Stomach (tissue), 9 donors: Measurements from ENCODE around the gene PI4KB. TPM values are rescaled to one million over a fixed set of nuclear protein-coding genes. Genes with fewer than 3 reads are reported as not detected.
"Not testable (repeated sequence)": the region's sequence is repeated elsewhere in the genome, so short reads cannot be mapped to it uniquely, and the experiment has no call there.

Source experiments
- DNase-seq, 2 donors: peaks; one replicate each; pipeline versions ENCODE4 v3.0.0 to v3.0.0-alpha.2; 2013 to 2019
- H3K27ac ChIP-seq, 5 donors: fragments of 200-600 bp in 4 of 5; sonication (generic) in 4 of 5; one replicate each; pipeline ENCODE4 v1.5.1; 2013 to 2019; ENCODE audit warnings: mild to moderate bottlenecking in 1 of 5, moderate library complexity in 1 of 5
- H3K27me3 ChIP-seq, 3 donors: fragments of 200-600 bp; sonication (generic); one replicate each; pipeline ENCODE4 v1.5.1; 2017 to 2019; ENCODE audit warnings: mixed run types in 1 of 3
- H3K36me3 ChIP-seq, 4 donors: fragments of 200-600 bp; sonication (generic); 1 replicate in 3 of 4; 2 replicates in 1 of 4; pipeline ENCODE4 v1.5.1; 2016 to 2019
- H3K4me1 ChIP-seq, 4 donors: fragments of 200-600 bp; sonication (generic); one replicate each; pipeline ENCODE4 v1.5.1; 2016 to 2019
- H3K4me3 ChIP-seq, 4 donors: fragments of 200-600 bp; sonication (generic) in 3 of 4; one replicate each; pipeline ENCODE4 v1.5.1; 2016 to 2019; ENCODE audit warnings: mild to moderate bottlenecking in 1 of 4
- H3K9me3 ChIP-seq, 4 donors: fragments of 200-600 bp; sonication (generic); one replicate each; pipeline ENCODE4 v1.5.1; 2016 to 2019
- CTCF ChIP-seq, 7 experiments: fragments of 450-650 bp in 4 of 7; fragments of 200-600 bp in 3 of 7; sonication (generic) in 3 of 7; IDR thresholded peaks; one replicate each; pipeline ENCODE4 v1.5.1; 2016 to 2019; ENCODE audit warnings: antibody characterized with exemption in 7 of 7, control low read depth in 2 of 7, mild to moderate bottlenecking in 1 of 7
- EP300 ChIP-seq: sonication (generic); formaldehyde crosslinking; IDR thresholded peaks from one replicate; pipeline ENCODE4 v1.6.1; 2017; ENCODE audit warnings: antibody characterized with exemption
- POLR2A ChIP-seq, 4 donors: fragments of 450-650 bp; IDR thresholded peaks; one replicate each; pipeline ENCODE4 v1.6.1; 2016; ENCODE audit warnings: antibody characterized with exemption in 4 of 4, control low read depth in 2 of 4, mild to moderate bottlenecking in 1 of 4, moderate library complexity in 1 of 4
- POLR2AphosphoS5 ChIP-seq, 3 donors: sonication (generic); formaldehyde crosslinking; IDR thresholded peaks; one replicate each; pipeline ENCODE4 v1.6.1; 2016; ENCODE audit warnings: antibody characterized with exemption in 3 of 3
- WGBS, 5 donors: extraction: QIAGEN DNeasy Blood & Tissue Kit in 3 of 5; methylation state at CpG; one replicate each; pipeline versions ENCODE4 v1.1.5 to v1.1.7; 2013 to 2018; 5-methylcytosine and 5-hydroxymethylcytosine counted together
- intact Hi-C: fragments of 100-400 bp; cut with DNase I; formaldehyde crosslinking; loops from one replicate; pipeline ENCODE4 v1.15.1; 2023; ENCODE audit warnings: low total_unique reads
- polyA plus RNA-seq, 3 donors: library from polyadenylated mRNA; stranded (reverse); fragments of 200-250 nt; gene quantifications; one replicate each; pipeline ENCODE4 v1.2.3, GENCODE V29; 2013
- total RNA-seq, 5 donors: library from RNA; depleted of rRNA; stranded (reverse); fragments of >200 nt; gene quantifications; one replicate each; pipeline versions ENCODE4 v1.1.0 to v1.2.3, GENCODE V29; 2014 to 2016
- donor health status: healthy with polysubstance abuse.
- donor health status: Bipolar disorder and iron deficiency.
- donor health status: healthy.

The PI4KB gene
- total and polyA plus RNA-seq, 8 donors = 24.1 to 187 (median 45.3) TPM

GRCh38 chr1:151356696-151357095 is 29.5 kb upstream of the PI4KB start:
- Histone ChIP-seq H3K4me3 (no peak overlapping the region), H3K9me3 (no peaks in the 10 kb centered on the region), H3K36me3 (no peaks in the 10 kb centered on the region), H3K27me3 (no peaks in the 10 kb centered on the region), H3K27ac (no peak overlapping the region), H3K4me1 (no peaks in the 10 kb centered on the region)
- intact Hi-C loops = no loop called here
- TF ChIP-seq POLR2AphosphoS5 (IDR thresholded peaks at IDR 0.05) = no peak
- no peak for TF ChIP-seq POLR2A (IDR thresholded peaks at IDR 0.05)
- TF ChIP-seq EP300 = no peak
- no peak for TF ChIP-seq CTCF (IDR thresholded peaks at IDR 0.05)
- WGBS, 5 donors = 48 to 64% (median 52%) methylated on average over 2 of the region's 2 CpGs
- no peak for DNase-seq

- intact Hi-C loops = no loop called here
- 73 to 81% (median 76%) methylated on average over 6 of the region's 6 CpGs for WGBS, 5 donors
Observed at GRCh38 chr1:151352021-151352718, 25.0 kb upstream of the PI4KB start.

GRCh38 chr1:151350323-151350722 is 23.1 kb upstream of the PI4KB start:
- H3K27me3 ChIP-seq, H3K36me3 ChIP-seq, H3K27ac ChIP-seq, H3K9me3 ChIP-seq, intact Hi-C loops, DNase-seq, H3K4me3 ChIP-seq: not testable (repeated sequence)
- WGBS, 5 donors = 91 to 96% (median 95%) methylated on average over 9 of the region's 9 CpGs
- H3K4me1 ChIP-seq = peaks cover 12 to 18% (median 15%) of the 10 kb centered on the region in 4 donors

More at GRCh38 chr1:151352021-151352718, 25.0 kb upstream of the PI4KB start:
- no peak for TF ChIP-seq POLR2AphosphoS5 (IDR thresholded peaks at IDR 0.05)
- no peak for TF ChIP-seq EP300
- TF ChIP-seq POLR2A (IDR thresholded peaks at IDR 0.05) = no peak
- TF ChIP-seq CTCF (IDR thresholded peaks at IDR 0.05) = no peak
- Histone ChIP-seq H3K4me1 (peaks cover 4 to 6% (median 5%) of the 10 kb centered on the region in 4 donors), H3K4me3 (no peak overlapping the region), H3K36me3 (no peaks in the 10 kb centered on the region), H3K9me3 (peaks cover 0 to 7% (median 4%) of the 10 kb centered on the region in 4 donors), H3K27ac (no peak overlapping the region), H3K27me3 (no peaks in the 10 kb centered on the region)
- DNase-seq = peak in 1 of 2 donors; percentile 53

GRCh38 chr1:151347523-151348246 is 20.5 kb upstream of the PI4KB start:
- TF ChIP-seq POLR2AphosphoS5 (IDR thresholded peaks at IDR 0.05) = no peak
- no peak for TF ChIP-seq POLR2A (IDR thresholded peaks at IDR 0.05)
- TF ChIP-seq EP300 = no peak
- TF ChIP-seq CTCF (IDR thresholded peaks at IDR 0.05) = no peak
- Histone ChIP-seq H3K9me3 (peaks cover 0 to 7% (median 4%) of the 10 kb centered on the region in 4 donors), H3K36me3 (peaks cover 19 to 26% (median 25%) of the 10 kb centered on the region in 4 donors), H3K27ac (peak overlapping the region; percentile 63 to 95 (median 94)), H3K27me3 (no peaks in the 10 kb centered on the region), H3K4me3 (peak overlapping the region; percentile 59 to 67 (median 66)), H3K4me1 (peaks cover 12 to 28% (median 19%) of the 10 kb centered on the region in 4 donors)
- WGBS, 5 donors = 25 to 31% (median 30%) methylated on average over 12 of the region's 12 CpGs
- DNase-seq = no peak
- intact Hi-C loops = no loop called here
